SU-DHL-6 (cell line): ENCODE data around the gene PRRX2.

Experiments
- H2AFZ ChIP-seq: fragments of 200-600 bp; sonication (generic); 2 replicates; pipeline ENCODE4 v1.6.1; 2014; ENCODE audit warnings: low read depth, mild to moderate bottlenecking, moderate library complexity, mixed read lengths, antibody characterized with exemption, low read length; ENCODE audit not compliant: severe bottlenecking
- H3F3A ChIP-seq: fragments of 200-600 bp; shearing (Covaris generic); 2 replicates; pipeline ENCODE4 v1.6.0; 2016; ENCODE audit warnings: antibody characterized with exemption, mild to moderate bottlenecking; ENCODE audit not compliant: insufficient read depth
- H3K27ac ChIP-seq: fragments of 200-600 bp; sonication (generic); 2 replicates; pipeline ENCODE4 v1.5.1; 2016; ENCODE audit warnings: low read depth, mild to moderate bottlenecking, low read length, moderate library complexity, mixed read lengths
- H3K27me3 ChIP-seq: fragments of 200-600 bp; sonication (generic), shearing (Covaris generic); 2 replicates; pipeline ENCODE4 v1.6.0; 2014; ENCODE audit warnings: mild to moderate bottlenecking, low read length
- H3K36me3 ChIP-seq: fragments of 200-600 bp; sonication (generic); 2 replicates; pipeline ENCODE4 v1.6.1; 2014; ENCODE audit warnings: mild to moderate bottlenecking, low read length, mixed read lengths
- H3K4me2 ChIP-seq: fragments of 300-600, 200-600 bp; shearing (Covaris generic), sonication (generic); 2 replicates; pipeline ENCODE4 v1.6.0; 2014; ENCODE audit warnings: low read length, low read depth, mild to moderate bottlenecking; ENCODE audit not compliant: poor library complexity, severe bottlenecking
- H3K4me3 ChIP-seq: fragments of 200-600 bp; sonication (generic); 2 replicates; pipeline ENCODE4 v1.5.1; 2014; ENCODE audit warnings: antibody characterized with exemption, low read length, mild to moderate bottlenecking, mixed read lengths; ENCODE audit not compliant: insufficient read depth, poor library complexity, severe bottlenecking
- H3K79me2 ChIP-seq: fragments of 200-600 bp; sonication (generic); 2 replicates; pipeline ENCODE4 v1.6.1; 2014; ENCODE audit warnings: mild to moderate bottlenecking, low read length, moderate library complexity; ENCODE audit not compliant: insufficient read depth
- H3K9ac ChIP-seq: fragments of 200-600 bp; sonication (generic); 2 replicates; pipeline ENCODE4 v1.7.0; 2014; ENCODE audit warnings: mild to moderate bottlenecking, low read length
- H3K9me2 ChIP-seq: fragments of 200-600 bp; sonication (generic); replicated peaks from 2 replicates; pipeline ENCODE4 v1.6.1; 2014; ENCODE audit warnings: low read length; ENCODE audit not compliant: insufficient read depth
- H3K9me3 ChIP-seq: fragments of 200-600 bp; sonication (generic); 2 replicates; pipeline ENCODE4 v1.6.1; 2014; ENCODE audit warnings: low read length, mixed read lengths; ENCODE audit not compliant: insufficient read depth
- H4K20me1 ChIP-seq: fragments of 200-600 bp; sonication (generic); 2 replicates; pipeline ENCODE4 v1.6.1; 2014; ENCODE audit warnings: low read depth, mild to moderate bottlenecking, antibody characterized with exemption, low read length, moderate library complexity, mixed read lengths
- CTCF ChIP-seq: fragments of 200-600 bp; sonication (generic); IDR thresholded peaks from one replicate; pipeline ENCODE4 v1.5.1; 2017; ENCODE audit warnings: antibody characterized with exemption, mild to moderate bottlenecking, low read length, moderate library complexity; ENCODE audit not compliant: insufficient read depth, poor library complexity, severe bottlenecking
- EZH2phosphoT487 ChIP-seq: fragments of 200-600 bp; sonication (generic), shearing (Covaris generic); conservative IDR thresholded peaks from 2 replicates; pipeline ENCODE4 v1.6.1; 2018; ENCODE audit warnings: mild to moderate bottlenecking, antibody characterized with exemption, low read length, moderate library complexity, mixed read lengths

Gene PRRX2

GRCh38 chr9:129644902-129645301 is 20.5 kb upstream of the PRRX2 start:
- H3K27ac ChIP-seq: no peak overlapping the region
- H3K4me2 ChIP-seq: no peak overlapping the region
- H3K27me3 ChIP-seq: no peaks in the 10 kb centered on the region
- no peaks in the 10 kb centered on the region for H3K9me3 ChIP-seq
- H2AFZ ChIP-seq: no peak overlapping the region
- H3K9me2 ChIP-seq: no peaks in the 10 kb centered on the region
- no peaks in the 10 kb centered on the region for H4K20me1 ChIP-seq
- no peak for TF ChIP-seq CTCF
- no peak for TF ChIP-seq EZH2phosphoT487
- H3K36me3 ChIP-seq: no peaks in the 10 kb centered on the region
- H3K79me2 ChIP-seq: peaks cover 21% of the 10 kb centered on the region
- H3K4me3 ChIP-seq: no peak overlapping the region
- H3F3A ChIP-seq: no peaks in the 10 kb centered on the region
- H3K9ac ChIP-seq: no peak overlapping the region

DNA sequence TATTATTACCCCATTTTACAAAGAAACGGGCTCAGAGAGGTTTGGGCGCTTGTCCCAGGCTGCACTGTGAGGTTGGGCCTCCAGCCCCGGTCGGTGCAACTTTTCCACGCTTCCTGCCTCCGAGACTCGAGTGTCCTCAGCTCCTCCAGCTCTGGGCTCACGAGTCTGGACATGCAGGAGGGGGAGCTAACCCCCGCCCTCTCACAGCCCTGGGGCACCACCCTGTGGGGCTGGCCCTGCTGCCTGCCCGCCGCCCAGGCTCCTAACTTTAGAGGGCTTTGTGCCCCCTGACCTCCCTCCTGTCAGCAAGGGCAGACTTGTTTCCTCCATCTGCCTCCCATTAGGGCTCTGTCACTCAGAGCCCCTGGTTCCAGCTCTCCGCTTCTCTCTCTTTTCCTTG is 19.2 kb upstream of the PRRX2 start:
- no peaks in the 10 kb centered on the region for H3F3A ChIP-seq
- H3K4me2 ChIP-seq: no peak overlapping the region
- H3K36me3 ChIP-seq: no peaks in the 10 kb centered on the region
- peaks cover 7% of the 10 kb centered on the region for H3K79me2 ChIP-seq
- H4K20me1 ChIP-seq: no peaks in the 10 kb centered on the region
- H3K27ac ChIP-seq: no peak overlapping the region
- no peak overlapping the region for H2AFZ ChIP-seq
- H3K27me3 ChIP-seq: no peaks in the 10 kb centered on the region
- H3K9me2 ChIP-seq: no peaks in the 10 kb centered on the region
- no peak for TF ChIP-seq EZH2phosphoT487
- no peak for TF ChIP-seq CTCF
- no peaks in the 10 kb centered on the region for H3K9me3 ChIP-seq
- no peak overlapping the region for H3K4me3 ChIP-seq
- no peak overlapping the region for H3K9ac ChIP-seq

GRCh38 chr9:129646654-129647053 is 18.8 kb upstream of the PRRX2 start:
- Histone ChIP-seq H3K79me2 (peaks cover 3% of the 10 kb centered on the region; the same call in 1 of the 2 replicates), H3K27ac (no peak overlapping the region), H3K9me3 (no peaks in the 10 kb centered on the region), H3K9me2 (no peaks in the 10 kb centered on the region), H3K4me2 (no peak overlapping the region), H3K9ac (no peak overlapping the region), H2AFZ (no peak overlapping the region), H3K36me3 (no peaks in the 10 kb centered on the region), H3K27me3 (no peaks in the 10 kb centered on the region), H4K20me1 (no peaks in the 10 kb centered on the region), H3K4me3 (no peak overlapping the region), H3F3A (no peaks in the 10 kb centered on the region)
- TF ChIP-seq EZH2phosphoT487 (no peak), CTCF (no peak)
